ENCODE measurements around the gene KCNMA1. TPM values are rescaled to one million over a fixed set of nuclear protein-coding genes. Genes with fewer than 3 reads are reported as not detected.

Gene KCNMA1
- total and polyA plus RNA-seq, 10 of the 15 experiments (the other 5 are each of a cell fraction or from before 2014, with no cell fraction given): 8.5 to 77.0 (median 21.3) TPM

GRCh38 chr10:77073663-77073960 lies 564.0 kb downstream of the KCNMA1 start:
- H3K79me2 ChIP-seq (ENCODE audit: control insufficient read depth, insufficient read depth, low read length): no peaks in the 10 kb centered on the region
- no peaks in the 10 kb centered on the region for H3K4me1 ChIP-seq (ENCODE audit: control insufficient read depth, insufficient read depth, low read length)
- no peaks in the 10 kb centered on the region for H3K9me3 ChIP-seq (replicated peaks; ENCODE audit: control insufficient read depth, insufficient read depth, low read length)
- 67% methylated on average over 5 of the region's 5 CpGs for WGBS (ENCODE audit: insufficient coverage, insufficient replicate concordance, low lambda C conversion rate, missing lambda C conversion rate)
- H3K27ac ChIP-seq (ENCODE audit: control insufficient read depth, insufficient read depth): no peak overlapping the region
- BruUV-seq (replicated peaks): no TSS peak
- no peak for TF ChIP-seq LARP7 (IDR thresholded peaks at IDR 0.05)
- no peak for TF ChIP-seq RCOR1 (conservative IDR thresholded peaks at IDR 0.05; ENCODE audit: low read depth, low read length)
- no peak for TF ChIP-seq EGR1 (IDR thresholded peaks at IDR 0.05; ENCODE audit: borderline replicate concordance in 1 of 2, low read depth in 2 of 2, low read length in 2 of 2)
- no peak for TF ChIP-seq CUX1 (IDR thresholded peaks at IDR 0.05; ENCODE audit: insufficient replicate concordance, low read depth, low read length)
- intact Hi-C loops (cut with micrococcal nuclease; ENCODE audit: unreplicated experiment) (no loop called here), in situ Hi-C loops (cut with MboI) (no loop called here)
- DNase-seq (ENCODE audit: low read depth, low spot score) (no peak), ATAC-seq (no peak), FAIRE-seq (no peak)
- ChIA-PET CTCF (no interaction called here), POLR2A (no interaction called here), RAD21 (ENCODE audit: unreplicated experiment) (no interaction called here), SMC1A (ENCODE audit: uncharacterized antibody, unreplicated experiment) (no interaction called here)
- H3K9ac ChIP-seq (ENCODE audit: control insufficient read depth, insufficient read depth, low read length): no peak overlapping the region
- H3K36me3 ChIP-seq (ENCODE audit: control insufficient read depth in 2 of 2, insufficient read depth in 2 of 2, low read length in 1 of 2): no peaks in the 10 kb centered on the region
- H3K4me3 ChIP-seq: no peak overlapping the region
- no peak overlapping the region for H3K4me2 ChIP-seq (ENCODE audit: control insufficient read depth, insufficient read depth)
- H2AFZ ChIP-seq (ENCODE audit: control insufficient read depth, low read depth, low read length): no peak overlapping the region
- no peaks in the 10 kb centered on the region for H3K27me3 ChIP-seq (replicated peaks in 1 of 2; ENCODE audit: control insufficient read depth in 2 of 2, insufficient read depth in 2 of 2, low read length in 1 of 2)
- no peaks in the 10 kb centered on the region for H4K20me1 ChIP-seq (ENCODE audit: control insufficient read depth, insufficient read depth)
